Fibroblast of mammary gland (primary cell): ENCODE measurements around the gene RTEL1.

Experiments used
- DNase-seq: peaks from one replicate; pipeline ENCODE4 v3.0.0-alpha.2; 2010; ENCODE audit warnings: low read depth
- H3K4me3 ChIP-seq: 2 replicates; pipeline ENCODE4 v1.5.1; 2011; ENCODE audit warnings: low read depth, mild to moderate bottlenecking, low read length, moderate library complexity; ENCODE audit not compliant: control insufficient read depth
- TF ChIP-seq, protein P1 (sequence below): conservative IDR thresholded peaks from 2 replicates; pipeline ENCODE4 v1.5.1; 2011; ENCODE audit warnings: low read depth, low read length, inconsistent platforms; ENCODE audit not compliant: control insufficient read depth, insufficient read depth

Gene RTEL1

DNA sequence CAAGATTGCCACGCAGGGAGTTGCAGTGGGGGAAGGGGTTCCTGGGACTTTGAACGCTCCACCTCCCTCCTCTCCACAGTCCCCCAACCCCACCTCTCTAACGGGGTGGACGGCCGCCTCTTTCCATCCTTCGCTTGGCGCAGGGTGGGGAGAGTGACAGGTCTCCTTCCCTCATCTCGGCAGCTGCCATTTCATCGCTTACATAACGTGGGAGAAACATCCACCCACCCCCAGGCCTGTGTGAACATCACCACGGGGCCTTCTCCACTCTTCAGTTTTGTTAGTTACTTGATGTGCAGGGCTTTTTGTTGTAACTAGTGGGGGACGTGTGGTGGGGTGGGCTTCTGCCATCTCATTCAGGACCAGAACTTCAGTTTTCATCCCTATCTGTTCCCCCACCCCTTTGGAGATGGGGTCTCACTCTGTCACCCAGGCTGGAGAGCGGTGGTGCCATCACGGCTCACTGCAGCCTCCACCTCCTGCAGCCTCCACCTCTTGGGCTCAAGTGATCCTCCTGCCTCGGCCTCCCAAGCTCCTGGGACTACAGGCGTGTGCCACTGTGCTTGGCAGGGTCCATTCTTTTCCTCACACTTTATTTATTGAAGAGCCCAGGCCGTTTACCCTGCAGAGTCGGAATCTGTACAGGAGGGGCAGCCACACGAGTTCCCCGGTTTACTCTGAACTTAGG is 17.7 kb downstream of the RTEL1 start:
- TF ChIP-seq, protein P1, sequence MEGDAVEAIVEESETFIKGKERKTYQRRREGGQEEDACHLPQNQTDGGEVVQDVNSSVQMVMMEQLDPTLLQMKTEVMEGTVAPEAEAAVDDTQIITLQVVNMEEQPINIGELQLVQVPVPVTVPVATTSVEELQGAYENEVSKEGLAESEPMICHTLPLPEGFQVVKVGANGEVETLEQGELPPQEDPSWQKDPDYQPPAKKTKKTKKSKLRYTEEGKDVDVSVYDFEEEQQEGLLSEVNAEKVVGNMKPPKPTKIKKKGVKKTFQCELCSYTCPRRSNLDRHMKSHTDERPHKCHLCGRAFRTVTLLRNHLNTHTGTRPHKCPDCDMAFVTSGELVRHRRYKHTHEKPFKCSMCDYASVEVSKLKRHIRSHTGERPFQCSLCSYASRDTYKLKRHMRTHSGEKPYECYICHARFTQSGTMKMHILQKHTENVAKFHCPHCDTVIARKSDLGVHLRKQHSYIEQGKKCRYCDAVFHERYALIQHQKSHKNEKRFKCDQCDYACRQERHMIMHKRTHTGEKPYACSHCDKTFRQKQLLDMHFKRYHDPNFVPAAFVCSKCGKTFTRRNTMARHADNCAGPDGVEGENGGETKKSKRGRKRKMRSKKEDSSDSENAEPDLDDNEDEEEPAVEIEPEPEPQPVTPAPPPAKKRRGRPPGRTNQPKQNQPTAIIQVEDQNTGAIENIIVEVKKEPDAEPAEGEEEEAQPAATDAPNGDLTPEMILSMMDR = no peak
- H3K4me3 ChIP-seq = no peak overlapping the region
- no peak for DNase-seq

GRCh38 chr20:63678071-63678470 is 20.0 kb downstream of the RTEL1 start:
- TF ChIP-seq, protein P1 = no peak
- no peak overlapping the region for H3K4me3 ChIP-seq
- no peak for DNase-seq

GRCh38 chr20:63678667-63679465 is 20.8 kb downstream of the RTEL1 start:
- H3K4me3 ChIP-seq = no peak overlapping the region
- TF ChIP-seq, protein P1 = no peak
- DNase-seq = no peak

- H3K4me3 ChIP-seq = no peak overlapping the region
- DNase-seq = no peak
- TF ChIP-seq, protein P1 = no peak
Measured at GRCh38 chr20:63679799-63680305, 21.7 kb downstream of the RTEL1 start.

DNA sequence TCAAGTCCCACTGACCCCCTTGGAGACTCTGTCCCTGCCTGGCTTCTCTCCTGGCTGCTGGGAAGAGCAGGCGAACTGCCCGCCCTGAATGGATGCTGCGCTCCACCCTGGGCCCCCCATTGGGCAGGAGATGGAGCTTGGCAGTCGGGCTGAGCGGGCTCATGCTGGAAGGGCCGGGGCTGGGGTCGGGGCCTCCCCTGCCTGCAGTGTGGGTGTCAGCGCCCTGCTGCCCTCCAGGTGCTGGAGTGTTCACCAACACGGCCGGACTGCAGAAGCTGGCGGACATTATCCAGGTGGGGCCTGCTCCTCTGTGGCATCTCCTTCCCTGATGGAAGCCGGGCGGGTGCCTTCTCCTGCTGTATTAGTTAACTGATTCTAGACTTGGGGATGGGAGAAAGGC is 22.3 kb downstream of the RTEL1 start:
- TF ChIP-seq, protein P1 = no peak
- no peak for DNase-seq
- no peak overlapping the region for H3K4me3 ChIP-seq

GRCh38 chr20:63680857-63681608 is 22.9 kb downstream of the RTEL1 start:
- DNase-seq = no peak
- no peak overlapping the region for H3K4me3 ChIP-seq
- TF ChIP-seq, protein P1 = no peak
